ENCODE results near the gene CNPY2.

DNA sequence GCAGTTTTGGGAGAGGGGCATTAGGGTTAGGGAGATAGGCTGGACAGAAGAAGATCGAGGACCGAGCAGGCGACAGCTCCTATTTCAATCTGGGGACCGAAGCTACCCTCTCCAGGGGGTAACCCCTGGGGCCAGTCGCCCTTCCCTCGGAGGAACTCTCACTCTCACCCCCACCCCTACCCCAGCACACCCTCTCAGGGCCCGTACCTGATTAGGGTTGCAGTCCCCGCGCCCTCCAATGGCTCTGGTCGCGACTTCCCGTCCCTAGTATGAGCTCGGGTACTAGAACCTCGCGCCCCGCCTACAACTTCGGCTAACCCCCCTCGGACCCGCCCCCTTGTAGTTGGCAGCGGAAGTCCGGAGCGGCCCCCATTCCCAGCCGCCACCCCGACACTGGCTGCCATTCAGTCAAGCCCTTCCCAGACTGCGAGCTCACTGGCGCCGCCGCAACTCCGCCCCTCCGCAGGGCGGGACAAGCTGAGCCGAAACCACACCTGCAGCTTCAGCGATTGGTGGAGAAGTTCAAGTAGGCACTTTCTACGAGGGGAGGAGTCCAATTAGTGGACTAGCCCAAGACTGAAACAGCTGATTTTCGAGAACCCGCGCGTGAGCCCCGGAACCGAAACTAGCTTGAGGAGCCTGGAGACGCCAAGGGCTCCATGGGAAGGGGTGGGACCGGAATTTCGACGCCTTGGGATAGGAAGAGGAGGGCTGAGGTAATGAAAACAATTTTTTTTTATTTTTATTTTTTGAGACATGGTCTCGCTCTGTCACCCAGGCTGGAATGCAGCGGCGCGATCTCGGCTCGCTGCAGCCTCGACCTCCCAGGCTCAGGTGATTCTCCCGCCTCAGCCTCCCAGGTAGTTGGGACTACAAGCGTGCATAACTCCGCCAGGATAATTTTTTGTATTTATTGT is 44.3 kb upstream of the CNPY2 start, which contains the start of gene STAT2:
- TF ChIP-seq, protein P1, sequence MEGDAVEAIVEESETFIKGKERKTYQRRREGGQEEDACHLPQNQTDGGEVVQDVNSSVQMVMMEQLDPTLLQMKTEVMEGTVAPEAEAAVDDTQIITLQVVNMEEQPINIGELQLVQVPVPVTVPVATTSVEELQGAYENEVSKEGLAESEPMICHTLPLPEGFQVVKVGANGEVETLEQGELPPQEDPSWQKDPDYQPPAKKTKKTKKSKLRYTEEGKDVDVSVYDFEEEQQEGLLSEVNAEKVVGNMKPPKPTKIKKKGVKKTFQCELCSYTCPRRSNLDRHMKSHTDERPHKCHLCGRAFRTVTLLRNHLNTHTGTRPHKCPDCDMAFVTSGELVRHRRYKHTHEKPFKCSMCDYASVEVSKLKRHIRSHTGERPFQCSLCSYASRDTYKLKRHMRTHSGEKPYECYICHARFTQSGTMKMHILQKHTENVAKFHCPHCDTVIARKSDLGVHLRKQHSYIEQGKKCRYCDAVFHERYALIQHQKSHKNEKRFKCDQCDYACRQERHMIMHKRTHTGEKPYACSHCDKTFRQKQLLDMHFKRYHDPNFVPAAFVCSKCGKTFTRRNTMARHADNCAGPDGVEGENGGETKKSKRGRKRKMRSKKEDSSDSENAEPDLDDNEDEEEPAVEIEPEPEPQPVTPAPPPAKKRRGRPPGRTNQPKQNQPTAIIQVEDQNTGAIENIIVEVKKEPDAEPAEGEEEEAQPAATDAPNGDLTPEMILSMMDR (IDR thresholded peaks at IDR 0.05): peak in 1 of 12 donors; percentile 9
- peak; percentile 17 to 80 for TF ChIP-seq POLR2A (IDR thresholded peaks at IDR 0.05)
